ENCODE data around the gene GIPR. TPM values are rescaled to one million over a fixed set of nuclear protein-coding genes. Genes with fewer than 3 reads are reported as not detected.

Gene GIPR
- polyA plus RNA-seq, 1 of the 3 experiments (the other 2 are of a cell fraction): 1.4 TPM

DNA sequence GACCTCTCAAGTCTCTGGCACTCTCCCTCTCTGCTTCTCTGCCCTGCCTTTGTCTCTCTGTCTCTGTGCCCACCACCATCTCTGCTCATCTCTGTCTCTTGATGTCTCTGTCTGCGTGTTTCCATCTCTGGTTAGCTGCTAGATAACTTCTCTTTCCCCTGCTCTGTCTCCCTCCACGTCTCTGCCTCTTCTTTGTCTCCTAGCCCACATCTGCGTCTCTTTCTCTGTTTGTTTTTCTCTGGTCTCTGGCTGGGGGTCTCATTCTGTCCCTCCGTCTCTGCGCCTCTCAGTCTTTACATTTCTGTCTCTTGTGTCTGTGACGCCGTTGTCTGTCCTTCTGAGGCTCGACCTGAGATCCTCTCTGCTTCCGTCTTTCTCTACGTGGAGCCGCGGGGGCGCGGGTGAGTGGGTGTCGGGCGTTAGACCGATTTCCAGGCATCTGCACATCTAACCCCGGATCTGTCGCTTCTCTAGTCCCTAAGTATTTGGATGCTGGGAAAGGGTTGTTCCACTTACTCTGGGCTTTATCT is 386 bp downstream of the GIPR start:
- TF ChIP-seq, protein P1, sequence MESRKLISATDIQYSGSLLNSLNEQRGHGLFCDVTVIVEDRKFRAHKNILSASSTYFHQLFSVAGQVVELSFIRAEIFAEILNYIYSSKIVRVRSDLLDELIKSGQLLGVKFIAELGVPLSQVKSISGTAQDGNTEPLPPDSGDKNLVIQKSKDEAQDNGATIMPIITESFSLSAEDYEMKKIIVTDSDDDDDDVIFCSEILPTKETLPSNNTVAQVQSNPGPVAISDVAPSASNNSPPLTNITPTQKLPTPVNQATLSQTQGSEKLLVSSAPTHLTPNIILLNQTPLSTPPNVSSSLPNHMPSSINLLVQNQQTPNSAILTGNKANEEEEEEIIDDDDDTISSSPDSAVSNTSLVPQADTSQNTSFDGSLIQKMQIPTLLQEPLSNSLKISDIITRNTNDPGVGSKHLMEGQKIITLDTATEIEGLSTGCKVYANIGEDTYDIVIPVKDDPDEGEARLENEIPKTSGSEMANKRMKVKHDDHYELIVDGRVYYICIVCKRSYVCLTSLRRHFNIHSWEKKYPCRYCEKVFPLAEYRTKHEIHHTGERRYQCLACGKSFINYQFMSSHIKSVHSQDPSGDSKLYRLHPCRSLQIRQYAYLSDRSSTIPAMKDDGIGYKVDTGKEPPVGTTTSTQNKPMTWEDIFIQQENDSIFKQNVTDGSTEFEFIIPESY (IDR thresholded peaks at IDR 0.05; ENCODE audit: borderline replicate concordance, low read depth): no peak
- no peak for TF ChIP-seq RFX5 (IDR thresholded peaks at IDR 0.05; ENCODE audit: low read length)
- no peak for TF ChIP-seq SIN3A (IDR thresholded peaks at IDR 0.05; ENCODE audit: borderline replicate concordance, low read depth, low read length)
- TF ChIP-seq, protein P2, sequence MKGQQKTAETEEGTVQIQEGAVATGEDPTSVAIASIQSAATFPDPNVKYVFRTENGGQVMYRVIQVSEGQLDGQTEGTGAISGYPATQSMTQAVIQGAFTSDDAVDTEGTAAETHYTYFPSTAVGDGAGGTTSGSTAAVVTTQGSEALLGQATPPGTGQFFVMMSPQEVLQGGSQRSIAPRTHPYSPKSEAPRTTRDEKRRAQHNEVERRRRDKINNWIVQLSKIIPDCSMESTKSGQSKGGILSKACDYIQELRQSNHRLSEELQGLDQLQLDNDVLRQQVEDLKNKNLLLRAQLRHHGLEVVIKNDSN (IDR thresholded peaks at IDR 0.05; ENCODE audit: borderline replicate concordance, low read depth): no peak
- TF ChIP-seq, protein P3, sequence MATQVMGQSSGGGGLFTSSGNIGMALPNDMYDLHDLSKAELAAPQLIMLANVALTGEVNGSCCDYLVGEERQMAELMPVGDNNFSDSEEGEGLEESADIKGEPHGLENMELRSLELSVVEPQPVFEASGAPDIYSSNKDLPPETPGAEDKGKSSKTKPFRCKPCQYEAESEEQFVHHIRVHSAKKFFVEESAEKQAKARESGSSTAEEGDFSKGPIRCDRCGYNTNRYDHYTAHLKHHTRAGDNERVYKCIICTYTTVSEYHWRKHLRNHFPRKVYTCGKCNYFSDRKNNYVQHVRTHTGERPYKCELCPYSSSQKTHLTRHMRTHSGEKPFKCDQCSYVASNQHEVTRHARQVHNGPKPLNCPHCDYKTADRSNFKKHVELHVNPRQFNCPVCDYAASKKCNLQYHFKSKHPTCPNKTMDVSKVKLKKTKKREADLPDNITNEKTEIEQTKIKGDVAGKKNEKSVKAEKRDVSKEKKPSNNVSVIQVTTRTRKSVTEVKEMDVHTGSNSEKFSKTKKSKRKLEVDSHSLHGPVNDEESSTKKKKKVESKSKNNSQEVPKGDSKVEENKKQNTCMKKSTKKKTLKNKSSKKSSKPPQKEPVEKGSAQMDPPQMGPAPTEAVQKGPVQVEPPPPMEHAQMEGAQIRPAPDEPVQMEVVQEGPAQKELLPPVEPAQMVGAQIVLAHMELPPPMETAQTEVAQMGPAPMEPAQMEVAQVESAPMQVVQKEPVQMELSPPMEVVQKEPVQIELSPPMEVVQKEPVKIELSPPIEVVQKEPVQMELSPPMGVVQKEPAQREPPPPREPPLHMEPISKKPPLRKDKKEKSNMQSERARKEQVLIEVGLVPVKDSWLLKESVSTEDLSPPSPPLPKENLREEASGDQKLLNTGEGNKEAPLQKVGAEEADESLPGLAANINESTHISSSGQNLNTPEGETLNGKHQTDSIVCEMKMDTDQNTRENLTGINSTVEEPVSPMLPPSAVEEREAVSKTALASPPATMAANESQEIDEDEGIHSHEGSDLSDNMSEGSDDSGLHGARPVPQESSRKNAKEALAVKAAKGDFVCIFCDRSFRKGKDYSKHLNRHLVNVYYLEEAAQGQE (IDR thresholded peaks at IDR 0.05; ENCODE audit: low read depth, low read length): no peak
- TF ChIP-seq TEAD4 (IDR thresholded peaks at IDR 0.05; ENCODE audit: borderline replicate concordance, insufficient read depth): no peak
- TF ChIP-seq TCF12 (IDR thresholded peaks at IDR 0.05): no peak
- no peak for TF ChIP-seq TAF1 (IDR thresholded peaks at IDR 0.05; ENCODE audit: borderline replicate concordance, low read depth, low read length)
- no peak for TF ChIP-seq MXI1 (IDR thresholded peaks at IDR 0.05; ENCODE audit: low read depth, low read length)
- TF ChIP-seq EP300 (IDR thresholded peaks at IDR 0.05; ENCODE audit: borderline replicate concordance in 1 of 2, low read depth in 1 of 2, low read length in 1 of 2): no peak
- no peak for TF ChIP-seq FOSL2 (IDR thresholded peaks at IDR 0.05; ENCODE audit: borderline replicate concordance, low read depth)
- TF ChIP-seq NRF1 (IDR thresholded peaks at IDR 0.05; ENCODE audit: low read depth, low read length): no peak
- TF ChIP-seq MEF2A (IDR thresholded peaks at IDR 0.05; ENCODE audit: borderline replicate concordance, low read depth): no peak
- no peak for TF ChIP-seq RAD21 (IDR thresholded peaks at IDR 0.05; ENCODE audit: low read length)
- TF ChIP-seq, protein P4, sequence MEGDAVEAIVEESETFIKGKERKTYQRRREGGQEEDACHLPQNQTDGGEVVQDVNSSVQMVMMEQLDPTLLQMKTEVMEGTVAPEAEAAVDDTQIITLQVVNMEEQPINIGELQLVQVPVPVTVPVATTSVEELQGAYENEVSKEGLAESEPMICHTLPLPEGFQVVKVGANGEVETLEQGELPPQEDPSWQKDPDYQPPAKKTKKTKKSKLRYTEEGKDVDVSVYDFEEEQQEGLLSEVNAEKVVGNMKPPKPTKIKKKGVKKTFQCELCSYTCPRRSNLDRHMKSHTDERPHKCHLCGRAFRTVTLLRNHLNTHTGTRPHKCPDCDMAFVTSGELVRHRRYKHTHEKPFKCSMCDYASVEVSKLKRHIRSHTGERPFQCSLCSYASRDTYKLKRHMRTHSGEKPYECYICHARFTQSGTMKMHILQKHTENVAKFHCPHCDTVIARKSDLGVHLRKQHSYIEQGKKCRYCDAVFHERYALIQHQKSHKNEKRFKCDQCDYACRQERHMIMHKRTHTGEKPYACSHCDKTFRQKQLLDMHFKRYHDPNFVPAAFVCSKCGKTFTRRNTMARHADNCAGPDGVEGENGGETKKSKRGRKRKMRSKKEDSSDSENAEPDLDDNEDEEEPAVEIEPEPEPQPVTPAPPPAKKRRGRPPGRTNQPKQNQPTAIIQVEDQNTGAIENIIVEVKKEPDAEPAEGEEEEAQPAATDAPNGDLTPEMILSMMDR (IDR thresholded peaks at IDR 0.05): no peak
- Histone ChIP-seq H3K27ac (ENCODE audit: low read depth in 2 of 2, low read length in 1 of 2) (no peak overlapping the region; a peak in 1 of 4 replicates), H3K4me1 (ENCODE audit: control insufficient read depth in 1 of 2, insufficient read depth in 2 of 2, low read depth in 1 of 2, low read length in 1 of 2) (peaks cover 4 to 15% of the 10 kb centered on the region in 2 experiments; a peak in 2 of 4 replicates), H3F3A (replicated peaks; ENCODE audit: insufficient read depth) (peaks cover 4% of the 10 kb centered on the region), H3K9ac (peak overlapping the region; percentile 62), H3K9me2 (no peaks in the 10 kb centered on the region), H2AFZ (ENCODE audit: low read depth) (peak overlapping the region; percentile 94), H3K27me3 (ENCODE audit: insufficient read depth) (no peaks in the 10 kb centered on the region), H4K20me1 (ENCODE audit: insufficient read depth) (no peaks in the 10 kb centered on the region), H3K4me2 (peak overlapping the region; percentile 89), H3K9me3 (no peaks in the 10 kb centered on the region), H3K36me3 (replicated peaks in 1 of 2; ENCODE audit: control insufficient read depth in 1 of 2, insufficient read depth in 2 of 2, low read length in 1 of 2) (no peaks in the 10 kb centered on the region), H3K79me2 (ENCODE audit: insufficient read depth) (no peaks in the 10 kb centered on the region), H3K4me3 (ENCODE audit: low read depth in 2 of 2, low read length in 1 of 2) (peak overlapping the region; percentile 47 to 65)
- no peak for DNase-seq
- POLR2A ChIA-PET: no interaction called here
- CTCF ChIA-PET: interaction anchor here (1.0 to 7.9 kb wide), 6 partner anchors 9 to 229 kb away, joined by 3 to 52 read pairs (median 7); partner anchors contain the start of genes QPCTL and SNRPD2
- WGBS (ENCODE audit: low lambda C conversion rate): 2% methylated on average over 19 of the region's 19 CpGs
